A549 (cell line): ENCODE measurements around the gene COL8A2. TPM values are rescaled to one million over a fixed set of nuclear protein-coding genes. Genes with fewer than 3 reads are reported as not detected.
A peak's percentile ranks its signal among the peaks of the same experiment; 100 is the strongest.

Experiments used
- ATAC-seq, 2 experiments: fragments of 200-7000 bp in 1 of 2; fragments of >200 bp in 1 of 2; cut with Nextera tagmentation in 1 of 2; cut with Tn5 transposase in 1 of 2; 3 replicates each; pipeline versions ENCODE4 v1.8.0 to v1.9.1; 2018 to 2020; ENCODE audit warnings: mild to moderate bottlenecking in 1 of 2, moderate library complexity in 1 of 2
- CTCF ChIA-PET: fragments of 300-600 bp; sonication (Branson Sonifier 250); formaldehyde crosslinking; extraction: SDS; loops from one replicate; lab custom pipeline; 2021; ENCODE audit warnings: antibody characterized with exemption, inconsistent platforms; lab: Yijun Ruan, JAX
- POLR2A ChIA-PET: fragments of 350-600 bp; formaldehyde crosslinking; extraction: SDS; loops from one replicate; lab custom pipeline; 2021; ENCODE audit warnings: antibody characterized with exemption, inconsistent platforms; lab: Yijun Ruan, JAX
- DNase-seq, 2 experiments: peaks; one replicate each; pipeline versions ENCODE4 v3.0.0 to v3.0.0-alpha.2; 2011 to 2016; ENCODE audit warnings: low read depth in 1 of 2, low spot score in 1 of 2
- FAIRE-seq: peaks from 2 replicates; lab custom pipeline; 2011; peaks lifted over from hg19 to GRCh38; lab: Jason Lieb, UNC
- H3K27ac ChIP-seq, 2 experiments: fragments of >200 bp; sonication (Bioruptor Twin); formaldehyde crosslinking; 3 replicates each; pipeline ENCODE4 v1.5.1; 2016 to 2017
- H3K4me1 ChIP-seq: fragments of >200 bp; sonication (Bioruptor Twin); formaldehyde crosslinking; 3 replicates; pipeline ENCODE4 v1.6.1; 2016
- H3K4me2 ChIP-seq: fragments of >200 bp; sonication (Bioruptor Twin); formaldehyde crosslinking; 3 replicates; pipeline ENCODE4 v1.6.1; 2016
- H3K4me3 ChIP-seq: fragments of >200 bp; sonication (Bioruptor Twin); formaldehyde crosslinking; 3 replicates; pipeline ENCODE4 v1.5.1; 2016
- H3K9me3 ChIP-seq: fragments of >200 bp; sonication (Bioruptor Twin); formaldehyde crosslinking; 3 replicates; pipeline ENCODE4 v1.6.1; 2016
- CBX8 ChIP-seq: fragments of 200-600 bp; sonication (generic); IDR thresholded peaks from 2 replicates; pipeline ENCODE4 v1.6.1; 2016
- CEBPB ChIP-seq, 2 experiments: fragments of >200 bp in 1 of 2; sonication (Bioruptor Twin) in 1 of 2; formaldehyde crosslinking in 1 of 2; IDR thresholded peaks; 2 replicates each; pipeline ENCODE4 v1.6.1; 2012 to 2016
- CHD4 ChIP-seq: fragments of 200-600 bp; sonication (generic); IDR thresholded peaks from 2 replicates; pipeline ENCODE4 v1.6.1; 2016; ENCODE audit warnings: antibody characterized with exemption, mild to moderate bottlenecking, borderline replicate concordance
- EHF ChIP-seq: fragments of 250-450 bp; sonication (Bioruptor Pico); IDR thresholded peaks from 2 replicates; pipeline ENCODE4 v1.5.0; 2020; ENCODE audit warnings: mild to moderate bottlenecking
- EP300 ChIP-seq, 2 experiments: fragments of >200 bp; sonication (Bioruptor Twin); formaldehyde crosslinking; IDR thresholded peaks; 2 replicates in 1 of 2; 3 replicates in 1 of 2; pipeline ENCODE4 v1.6.1; 2016 to 2017
- FOSL2 ChIP-seq, 2 experiments: fragments of 450-650 bp in 1 of 2; fragments of >200 bp in 1 of 2; sonication (Bioruptor Twin) in 1 of 2; formaldehyde crosslinking; IDR thresholded peaks; 2 replicates each; pipeline versions ENCODE4 v1.5.0 to v1.6.1; 2016 to 2020; ENCODE audit warnings: mild to moderate bottlenecking in 1 of 2, moderate library complexity in 1 of 2
- FOXS1 ChIP-seq: fragments of 250-450 bp; sonication (Bioruptor Pico); IDR thresholded peaks from 2 replicates; pipeline ENCODE4 v1.5.0; 2020; ENCODE audit warnings: mild to moderate bottlenecking, moderate library complexity
- HOXB5 ChIP-seq: fragments of 250-450 bp; sonication (Bioruptor Pico); IDR thresholded peaks from 2 replicates; pipeline ENCODE4 v1.5.0; 2020; ENCODE audit warnings: mild to moderate bottlenecking, moderate library complexity
- JUN ChIP-seq, 2 experiments: fragments of >200 bp; sonication (Bioruptor Twin); formaldehyde crosslinking; IDR thresholded peaks; 2 replicates in 1 of 2; 3 replicates in 1 of 2; pipeline ENCODE4 v1.6.1; 2016 to 2017
- JUNB ChIP-seq: fragments of >200 bp; sonication (Bioruptor Twin); formaldehyde crosslinking; IDR thresholded peaks from 2 replicates; pipeline ENCODE4 v1.6.1; 2016
- MAFK ChIP-seq: fragments of 450-650 bp; IDR thresholded peaks from 2 replicates; pipeline ENCODE4 v1.6.1; 2014; ENCODE audit not compliant: partially characterized antibody
- MAZ ChIP-seq: fragments of 150-350 bp; IDR thresholded peaks from 2 replicates; pipeline ENCODE4 v1.6.1; 2014; ENCODE audit warnings: antibody characterized with exemption, low read depth, low read length, borderline replicate concordance
- NFE2L2 ChIP-seq: fragments of 150-350 bp; conservative IDR thresholded peaks from 2 replicates; pipeline ENCODE4 v1.6.1; 2014; ENCODE audit warnings: low read length
- NPAS2 ChIP-seq: fragments of 250-450 bp; sonication (Bioruptor Pico); IDR thresholded peaks from 2 replicates; pipeline ENCODE4 v1.8.0; 2022; ENCODE audit warnings: mild to moderate bottlenecking, moderate library complexity, borderline replicate concordance
- NR3C1 ChIP-seq: fragments of >200 bp; sonication (Bioruptor Twin); formaldehyde crosslinking; IDR thresholded peaks from 3 replicates; pipeline ENCODE4 v1.6.1; 2017
- POLR2AphosphoS2 ChIP-seq: conservative IDR thresholded peaks from 2 replicates; pipeline ENCODE4 v1.6.1; 2012; ENCODE audit warnings: low read length, improper control_type of control experiment, inconsistent platforms
- RCOR1 ChIP-seq: fragments of 150-350 bp; IDR thresholded peaks from 2 replicates; pipeline ENCODE4 v1.6.1; 2014; ENCODE audit warnings: antibody characterized with exemption, low read length, low read depth
- RFX5 ChIP-seq: fragments of 450-650 bp; IDR thresholded peaks from 2 replicates; pipeline ENCODE4 v1.7.1; 2014; ENCODE audit warnings: antibody characterized with exemption, mild to moderate bottlenecking, moderate library complexity
- SMC3 ChIP-seq: fragments of >200 bp; sonication (Bioruptor Twin); formaldehyde crosslinking; IDR thresholded peaks from 3 replicates; pipeline ENCODE4 v1.6.1; 2018; ENCODE audit warnings: inconsistent platforms
- SREBF2 ChIP-seq: fragments of 450-650 bp; IDR thresholded peaks from 2 replicates; pipeline ENCODE4 v1.6.1; 2014; ENCODE audit warnings: mild to moderate bottlenecking, moderate library complexity
- TFCP2L1 ChIP-seq: fragments of 250-450 bp; sonication (Bioruptor Pico); IDR thresholded peaks from 2 replicates; pipeline ENCODE4 v1.5.0; 2021; ENCODE audit warnings: mild to moderate bottlenecking
- ZFP36 ChIP-seq: fragments of 450-650 bp; IDR thresholded peaks from 2 replicates; pipeline ENCODE4 v1.6.1; 2014; ENCODE audit warnings: borderline replicate concordance; ENCODE audit not compliant: partially characterized antibody
- ZSCAN20 ChIP-seq: fragments of 250-450 bp; sonication (Bioruptor Pico); IDR thresholded peaks from 2 replicates; pipeline ENCODE4 v1.8.0; 2022; ENCODE audit warnings: mild to moderate bottlenecking, moderate library complexity
- WGBS: methylation state at CpG from one replicate; pipeline ENCODE4 v1.1.6; 2017; ENCODE audit errors: missing lambda C conversion rate; 5-methylcytosine and 5-hydroxymethylcytosine counted together
- polyA plus RNA-seq, 4 experiments: library from polyadenylated mRNA; depleted of rRNA in 3 of 4; stranded (reverse); fragments of >200 nt; fragmentation: RNase III in 1 of 4; extraction: RNeasy Plus Mini Kit Qiagen cat#74134 plus additional on column Dnase treatment in 1 of 4; gene quantifications; 2 replicates in 3 of 4; 3 replicates in 1 of 4; pipeline ENCODE4 v1.2.3, GENCODE V29; 2011 to 2017
- TF ChIP-seq, protein P1 (sequence below): fragments of 200-600 bp; sonication (generic); IDR thresholded peaks from 2 replicates; pipeline ENCODE4 v1.6.1; 2016; ENCODE audit warnings: antibody characterized with exemption, mild to moderate bottlenecking, moderate library complexity
- TF ChIP-seq, protein P2 (sequence below): IDR thresholded peaks from 2 replicates; pipeline ENCODE4 v1.6.1; 2012; ENCODE audit warnings: low read depth, borderline replicate concordance
- TF ChIP-seq, protein P3 (sequence below): fragments of 250-450 bp; sonication (Bioruptor Pico); IDR thresholded peaks from 2 replicates; pipeline ENCODE4 v1.5.0; 2021; ENCODE audit warnings: mild to moderate bottlenecking, moderate library complexity, borderline replicate concordance

Gene COL8A2
- polyA plus RNA-seq, 2 of the 4 experiments (the other 2 are of a cell fraction): 0.05 to 0.12 TPM

DNA sequence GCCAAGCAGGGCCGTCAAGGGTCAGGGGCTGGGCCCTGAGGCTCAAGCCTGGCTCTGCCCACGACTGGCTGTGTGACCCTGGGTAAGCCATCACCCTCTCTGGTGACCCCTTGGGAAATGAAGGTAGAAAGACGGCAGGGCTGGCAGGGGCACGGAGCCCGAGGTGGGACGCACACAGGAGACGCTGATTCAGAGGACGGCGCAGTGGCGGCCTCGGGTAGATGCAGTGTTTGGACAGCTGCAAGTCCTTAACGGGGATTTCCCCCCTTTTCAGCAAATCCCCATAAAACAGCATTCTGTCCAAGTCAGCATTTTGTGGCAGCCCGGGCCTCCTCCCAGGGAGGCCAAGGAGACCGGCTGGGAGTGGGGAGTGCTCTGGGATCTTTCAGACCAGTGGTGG lies 16.7 kb downstream of the COL8A2 start:
- FAIRE-seq (no peak), ATAC-seq (no peak)
- 74% methylated on average over 12 of the region's 14 CpGs for WGBS
- no peak overlapping the region for H3K4me3 ChIP-seq
- H3K9me3 ChIP-seq: no peaks in the 10 kb centered on the region
- no peak overlapping the region for H3K27ac ChIP-seq
- TF ChIP-seq RCOR1 (no peak), MAFK (peak; percentile 50)
- TF ChIP-seq, all 56 proteins: peak for 1
- no peak overlapping the region for H3K4me2 ChIP-seq
- H3K4me1 ChIP-seq: no peaks in the 10 kb centered on the region
- ChIA-PET CTCF (interaction anchor here (1.1 to 2.8 kb wide), 3 partner anchors 11 to 41 kb away, joined by 3 to 12 read pairs (median 4); partner anchors contain the start of gene TRAPPC3), POLR2A (no interaction called here)
- DNase-seq: no peak

DNA sequence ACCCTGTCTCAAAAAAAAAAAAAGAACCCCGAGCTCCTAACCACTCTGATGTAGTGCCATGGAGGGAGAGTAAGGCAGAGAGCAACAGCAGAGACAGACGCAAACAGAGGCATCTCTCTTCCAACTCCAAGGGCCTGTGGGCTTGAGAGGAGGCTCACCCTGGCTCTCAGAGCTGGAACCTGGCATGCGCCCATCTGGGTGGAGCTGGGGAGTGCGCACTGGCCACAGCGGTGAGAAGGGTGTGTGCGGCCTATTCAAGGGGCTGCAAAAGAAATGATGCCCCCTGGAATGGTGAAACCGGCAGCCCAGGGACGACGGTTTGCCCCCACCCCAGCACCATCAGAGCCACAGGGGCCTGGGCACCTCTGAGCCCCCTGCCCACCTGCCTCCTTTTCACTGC lies 17.6 kb downstream of the COL8A2 start:
- ChIA-PET POLR2A (no interaction called here), CTCF (interaction anchor here (0.8 to 13.6 kb wide), 5 partner anchors 10 to 178 kb away, joined by 3 to 147 read pairs (median 5); partner anchors contain the start of gene TRAPPC3)
- FAIRE-seq: no peak

DNA sequence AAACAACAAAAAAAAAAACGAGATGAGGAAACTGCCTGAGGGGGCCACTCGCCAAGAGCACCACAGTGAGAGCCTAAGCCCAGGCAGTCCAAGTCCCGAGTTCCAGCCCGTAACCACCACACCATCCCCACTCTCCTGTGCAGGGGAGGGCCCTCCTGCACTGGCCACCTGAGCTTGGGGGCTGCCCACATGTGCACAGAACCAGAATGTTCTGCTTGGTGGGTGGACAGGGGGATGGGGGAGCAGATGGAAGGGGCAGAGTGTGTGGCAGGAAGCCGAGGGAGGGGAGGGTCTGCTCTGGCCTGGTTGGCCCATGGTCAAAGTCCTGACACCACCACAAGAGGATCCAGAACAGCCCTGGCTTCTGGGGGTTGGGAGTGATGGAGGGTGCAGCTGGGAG lies 18.8 kb downstream of the COL8A2 start:
- Histone ChIP-seq H3K9me3 (no peaks in the 10 kb centered on the region), H3K27ac (no peak overlapping the region)
- no peak; a peak in 2 of 6 replicates for ATAC-seq
- TF ChIP-seq ZSCAN20: no peak
- TF ChIP-seq, protein P1, sequence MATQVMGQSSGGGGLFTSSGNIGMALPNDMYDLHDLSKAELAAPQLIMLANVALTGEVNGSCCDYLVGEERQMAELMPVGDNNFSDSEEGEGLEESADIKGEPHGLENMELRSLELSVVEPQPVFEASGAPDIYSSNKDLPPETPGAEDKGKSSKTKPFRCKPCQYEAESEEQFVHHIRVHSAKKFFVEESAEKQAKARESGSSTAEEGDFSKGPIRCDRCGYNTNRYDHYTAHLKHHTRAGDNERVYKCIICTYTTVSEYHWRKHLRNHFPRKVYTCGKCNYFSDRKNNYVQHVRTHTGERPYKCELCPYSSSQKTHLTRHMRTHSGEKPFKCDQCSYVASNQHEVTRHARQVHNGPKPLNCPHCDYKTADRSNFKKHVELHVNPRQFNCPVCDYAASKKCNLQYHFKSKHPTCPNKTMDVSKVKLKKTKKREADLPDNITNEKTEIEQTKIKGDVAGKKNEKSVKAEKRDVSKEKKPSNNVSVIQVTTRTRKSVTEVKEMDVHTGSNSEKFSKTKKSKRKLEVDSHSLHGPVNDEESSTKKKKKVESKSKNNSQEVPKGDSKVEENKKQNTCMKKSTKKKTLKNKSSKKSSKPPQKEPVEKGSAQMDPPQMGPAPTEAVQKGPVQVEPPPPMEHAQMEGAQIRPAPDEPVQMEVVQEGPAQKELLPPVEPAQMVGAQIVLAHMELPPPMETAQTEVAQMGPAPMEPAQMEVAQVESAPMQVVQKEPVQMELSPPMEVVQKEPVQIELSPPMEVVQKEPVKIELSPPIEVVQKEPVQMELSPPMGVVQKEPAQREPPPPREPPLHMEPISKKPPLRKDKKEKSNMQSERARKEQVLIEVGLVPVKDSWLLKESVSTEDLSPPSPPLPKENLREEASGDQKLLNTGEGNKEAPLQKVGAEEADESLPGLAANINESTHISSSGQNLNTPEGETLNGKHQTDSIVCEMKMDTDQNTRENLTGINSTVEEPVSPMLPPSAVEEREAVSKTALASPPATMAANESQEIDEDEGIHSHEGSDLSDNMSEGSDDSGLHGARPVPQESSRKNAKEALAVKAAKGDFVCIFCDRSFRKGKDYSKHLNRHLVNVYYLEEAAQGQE: no peak
- TF ChIP-seq SREBF2: no peak
- TF ChIP-seq NR3C1: no peak
- no peak for TF ChIP-seq POLR2AphosphoS2
- TF ChIP-seq, protein P2, sequence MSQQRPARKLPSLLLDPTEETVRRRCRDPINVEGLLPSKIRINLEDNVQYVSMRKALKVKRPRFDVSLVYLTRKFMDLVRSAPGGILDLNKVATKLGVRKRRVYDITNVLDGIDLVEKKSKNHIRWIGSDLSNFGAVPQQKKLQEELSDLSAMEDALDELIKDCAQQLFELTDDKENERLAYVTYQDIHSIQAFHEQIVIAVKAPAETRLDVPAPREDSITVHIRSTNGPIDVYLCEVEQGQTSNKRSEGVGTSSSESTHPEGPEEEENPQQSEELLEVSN: no peak
- no peak for TF ChIP-seq RFX5
- no peak for TF ChIP-seq MAFK
- TF ChIP-seq NFE2L2: no peak
- no peak for TF ChIP-seq CHD4
- no peak for TF ChIP-seq CEBPB (IDR thresholded peaks at IDR 0.05)
- TF ChIP-seq, protein P3, sequence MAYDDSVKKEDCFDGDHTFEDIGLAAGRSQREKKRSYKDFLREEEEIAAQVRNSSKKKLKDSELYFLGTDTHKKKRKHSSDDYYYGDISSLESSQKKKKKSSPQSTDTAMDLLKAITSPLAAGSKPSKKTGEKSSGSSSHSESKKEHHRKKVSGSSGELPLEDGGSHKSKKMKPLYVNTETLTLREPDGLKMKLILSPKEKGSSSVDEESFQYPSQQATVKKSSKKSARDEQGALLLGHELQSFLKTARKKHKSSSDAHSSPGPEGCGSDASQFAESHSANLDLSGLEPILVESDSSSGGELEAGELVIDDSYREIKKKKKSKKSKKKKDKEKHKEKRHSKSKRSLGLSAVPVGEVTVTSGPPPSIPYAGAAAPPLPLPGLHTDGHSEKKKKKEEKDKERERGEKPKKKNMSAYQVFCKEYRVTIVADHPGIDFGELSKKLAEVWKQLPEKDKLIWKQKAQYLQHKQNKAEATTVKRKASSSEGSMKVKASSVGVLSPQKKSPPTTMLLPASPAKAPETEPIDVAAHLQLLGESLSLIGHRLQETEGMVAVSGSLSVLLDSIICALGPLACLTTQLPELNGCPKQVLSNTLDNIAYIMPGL (CRISPR knock-in tag): no peak
- TF ChIP-seq FOSL2 (IDR thresholded peaks at IDR 0.05): no peak
- no peak for TF ChIP-seq FOSL2 (CRISPR knock-in tag; IDR thresholded peaks at IDR 0.05)
- TF ChIP-seq HOXB5: no peak
- no peak for TF ChIP-seq EHF (CRISPR knock-in tag)
- no peak for TF ChIP-seq ZFP36
- TF ChIP-seq TFCP2L1: no peak
- TF ChIP-seq SMC3: no peak
- no peak for TF ChIP-seq NPAS2
- no peak for TF ChIP-seq JUN (IDR thresholded peaks at IDR 0.05)
- TF ChIP-seq, all 56 proteins: peak for 0
- ChIA-PET POLR2A (no interaction called here), CTCF (interaction anchor here (0.6 to 13.6 kb wide), 6 partner anchors 9 to 179 kb away, joined by 3 to 147 read pairs (median 4); partner anchors contain the start of gene TRAPPC3)
- no peak for DNase-seq
- H3K4me3 ChIP-seq: no peak overlapping the region
- 36% methylated on average over 5 of the region's 5 CpGs for WGBS
- no peak for FAIRE-seq
- no peak overlapping the region for H3K4me2 ChIP-seq
- no peaks in the 10 kb centered on the region for H3K4me1 ChIP-seq

More for the DNA sequence above, 17.6 kb downstream of the COL8A2 start:
- TF ChIP-seq JUNB (no peak), EP300 (IDR thresholded peaks at IDR 0.05) (no peak), FOXS1 (CRISPR knock-in tag) (no peak), CBX8 (no peak), MAZ (no peak)
- WGBS: 76% methylated on average over 9 of the region's 9 CpGs
- Histone ChIP-seq H3K4me3 (no peak overlapping the region), H3K4me2 (no peak overlapping the region), H3K27ac (no peak overlapping the region), H3K9me3 (no peaks in the 10 kb centered on the region), H3K4me1 (no peaks in the 10 kb centered on the region)
- no peak for DNase-seq
- peak in 1 of 2 experiments; percentile 39; a peak in 2 of 6 replicates for ATAC-seq
